HG03159 (cell line): Measurements from ENCODE around the gene ACVR1.
"Not testable (repeated sequence)": the region's sequence is repeated elsewhere in the genome, so short reads cannot be mapped to it uniquely, and the experiment has no call there.

Experiments
- ATAC-seq: cut with Tn5 transposase; IDR thresholded peaks from one replicate; pipeline ENCODE4 v1.9.1; 2021; ENCODE audit warnings: mild to moderate bottlenecking, moderate library complexity; ENCODE audit not compliant: unreplicated experiment

ACVR1 gene

GRCh38 chr2:157830696-157831570, 45.2 kb downstream of the ACVR1 start:
- no peak for ATAC-seq

GRCh38 chr2:157830266-157830665, 45.9 kb downstream of the ACVR1 start:
- no peak for ATAC-seq

- no peak for ATAC-seq
Observed at GRCh38 chr2:157827377-157827776, 48.8 kb downstream of the ACVR1 start.

- not testable (repeated sequence) for ATAC-seq
Observed at GRCh38 chr2:157826644-157827043, 49.5 kb downstream of the ACVR1 start.

GRCh38 chr2:157825885-157826284, 50.2 kb downstream of the ACVR1 start:
- ATAC-seq = no peak

GRCh38 chr2:157822993-157823392, 53.1 kb downstream of the ACVR1 start:
- ATAC-seq = no peak

GRCh38 chr2:157822533-157822932, 53.6 kb downstream of the ACVR1 start:
- no peak for ATAC-seq

GRCh38 chr2:157821519-157822131, 54.5 kb downstream of the ACVR1 start:
- no peak for ATAC-seq

GRCh38 chr2:157820193-157820592, 55.9 kb downstream of the ACVR1 start:
- ATAC-seq = no peak

- ATAC-seq = no peak
Observed at GRCh38 chr2:157819761-157820160, 56.4 kb downstream of the ACVR1 start.

- no peak for ATAC-seq
Observed at GRCh38 chr2:157818227-157818626, 57.9 kb downstream of the ACVR1 start.

GRCh38 chr2:157815421-157815820, 60.7 kb downstream of the ACVR1 start:
- ATAC-seq = no peak

GRCh38 chr2:157813467-157813866, 62.7 kb downstream of the ACVR1 start:
- no peak for ATAC-seq

- ATAC-seq = no peak
Observed at GRCh38 chr2:157810037-157810436, 66.1 kb downstream of the ACVR1 start.

GRCh38 chr2:157809212-157809611, 66.9 kb downstream of the ACVR1 start:
- ATAC-seq = no peak

GRCh38 chr2:157808421-157808820, 67.7 kb downstream of the ACVR1 start:
- no peak for ATAC-seq

- ATAC-seq = no peak
Observed at GRCh38 chr2:157806426-157807077, 69.6 kb downstream of the ACVR1 start.

- no peak for ATAC-seq
Observed at GRCh38 chr2:157805519-157805918, 70.6 kb downstream of the ACVR1 start.

GRCh38 chr2:157804355-157804754, 71.8 kb downstream of the ACVR1 start:
- no peak for ATAC-seq

- ATAC-seq = no peak
Observed at GRCh38 chr2:157803952-157804351, 72.2 kb downstream of the ACVR1 start.

- no peak for ATAC-seq
Observed at GRCh38 chr2:157803476-157803875, 72.7 kb downstream of the ACVR1 start.
